AG04449 (cell line): ENCODE results near the gene RSPRY1.
A peak's percentile ranks its signal among the peaks of the same experiment; 100 is the strongest.

Experiments
- CTCF ChIA-PET: fragments of 350-600 bp; formaldehyde crosslinking; extraction: SDS; loops from one replicate; lab custom pipeline; 2021; ENCODE audit warnings: antibody characterized with exemption; lab: Yijun Ruan, JAX
- POLR2A ChIA-PET: fragments of 400-600, 350-600 bp; formaldehyde crosslinking; extraction: SDS; loops from one replicate; lab custom pipeline; 2020; ENCODE audit warnings: antibody characterized with exemption, inconsistent platforms; lab: Yijun Ruan, JAX
- DNase-seq: peaks from one replicate; pipeline ENCODE4 v3.0.0-alpha.2; 2010; ENCODE audit warnings: low read depth, low spot score
- H3K4me3 ChIP-seq: 2 replicates; pipeline ENCODE4 v1.5.1; 2011; ENCODE audit warnings: low read depth, mild to moderate bottlenecking, control low read depth, low read length
- CTCF ChIP-seq: IDR thresholded peaks from one replicate; pipeline ENCODE4 v1.5.1; 2011; ENCODE audit warnings: mild to moderate bottlenecking, moderate library complexity, low read length, control low read depth, inconsistent platforms; ENCODE audit not compliant: insufficient read depth; ENCODE audit errors: missing control alignments

The RSPRY1 gene

GRCh38 chr16:57166951-57167350 lies 19.2 kb upstream of the RSPRY1 start:
- POLR2A ChIA-PET, result no interaction called here
- CTCF ChIA-PET, result interaction anchor here (0.7 to 13.6 kb wide), 11 partner anchors 12 to 298 kb away, joined by 3 to 197 read pairs (median 3); partner anchors contain the start of gene CPNE2
- no peak for DNase-seq

GRCh38 chr16:57167538-57167937 lies 18.6 kb upstream of the RSPRY1 start:
- no peak for TF ChIP-seq CTCF
- ChIA-PET CTCF (interaction anchor here (0.6 to 13.6 kb wide), 12 partner anchors 8 to 301 kb away, joined by 3 to 197 read pairs (median 4); partner anchors contain the start of gene CPNE2), POLR2A (no interaction called here)
- no peak for DNase-seq
- no peak overlapping the region for H3K4me3 ChIP-seq

More at GRCh38 chr16:57166951-57167350, 19.2 kb upstream of the RSPRY1 start:
- no peak overlapping the region for H3K4me3 ChIP-seq
- no peak for TF ChIP-seq CTCF

- peak; percentile 40 for DNase-seq
- no peak overlapping the region for H3K4me3 ChIP-seq
- peak; percentile 60 for TF ChIP-seq CTCF
- POLR2A ChIA-PET, result no interaction called here
- CTCF ChIA-PET, result interaction anchor here (0.6 to 13.6 kb wide), 11 partner anchors 8 to 302 kb away, joined by 3 to 197 read pairs (median 4); partner anchors contain the start of gene CPNE2
These were observed 18.2 kb upstream of the RSPRY1 start for GRCh38 chr16:57167953-57168352.

- H3K4me3 ChIP-seq, result no peak overlapping the region
- ChIA-PET CTCF (interaction anchor here (1.1 to 13.6 kb wide), 8 partner anchors 9 to 302 kb away, joined by 4 to 197 read pairs (median 6); partner anchors contain the start of genes CPNE2, PSME3IP1 and RSPRY1), POLR2A (no interaction called here)
- TF ChIP-seq CTCF, result no peak
- no peak for DNase-seq
These were observed 16.8 kb upstream of the RSPRY1 start for GRCh38 chr16:57169327-57169726.

GRCh38 chr16:57172721-57173290 lies 13.3 kb upstream of the RSPRY1 start:
- no peak for DNase-seq
- POLR2A ChIA-PET, result no interaction called here
- H3K4me3 ChIP-seq, result no peak overlapping the region
- TF ChIP-seq CTCF, result no peak
- CTCF ChIA-PET, result interaction anchor here (1.2 to 13.6 kb wide), 3 partner anchors 10 to 246 kb away, joined by 4 to 197 read pairs (median 4); no protein-coding TSS in a partner anchor

GRCh38 chr16:57175896-57176295 lies 10.2 kb upstream of the RSPRY1 start:
- no peak overlapping the region for H3K4me3 ChIP-seq
- TF ChIP-seq CTCF, result no peak
- ChIA-PET CTCF (interaction anchor here (1.3 to 13.6 kb wide), 3 partner anchors 24 to 93 kb away, joined by 3 to 197 read pairs (median 9); partner anchors contain the start of gene CPNE2), POLR2A (no interaction called here)
- no peak for DNase-seq
